ENCODE results near the gene C6orf89. TPM values are rescaled to one million over a fixed set of nuclear protein-coding genes. Genes with fewer than 3 reads are reported as not detected.

C6orf89 gene
- total RNA-seq, 1 experiment from 2014 or later = 11.8 TPM

GRCh38 chr6:36844232-36845170 lies 41.3 kb upstream of the C6orf89 start:
- Histone ChIP-seq H3K27me3 (ENCODE audit: insufficient read depth, low read length) (peaks cover 6% of the 10 kb centered on the region; the same call in 1 of the 2 replicates), H2BK120ac (ENCODE audit: low read depth, low read length, poor library complexity, severe bottlenecking) (no peak overlapping the region), H3K56ac (ENCODE audit: insufficient read length, low read depth, low read length) (no peak overlapping the region), H4K91ac (ENCODE audit: insufficient read length, low read depth, low read length) (no peak overlapping the region), H3K4ac (ENCODE audit: low read depth, low read length) (no peak overlapping the region), H4K5ac (ENCODE audit: insufficient read length, low read depth, low read length) (no peak overlapping the region), H2BK12ac (ENCODE audit: insufficient read length, low read depth, low read length) (no peak overlapping the region), H3K23ac (ENCODE audit: insufficient read length, low read depth, low read length) (no peak overlapping the region), H3K79me2 (ENCODE audit: insufficient read depth, low read length) (no peaks in the 10 kb centered on the region), H4K20me1 (ENCODE audit: control insufficient read depth, insufficient read depth, insufficient read length) (no peaks in the 10 kb centered on the region), H2BK15ac (ENCODE audit: low read depth, low read length) (no peak overlapping the region), H2BK20ac (ENCODE audit: low read depth, low read length, poor library complexity, severe bottlenecking) (no peak overlapping the region), H3K9me3 (ENCODE audit: control insufficient read depth, low read depth, low read length) (no peaks in the 10 kb centered on the region), H3K4me2 (ENCODE audit: insufficient read depth, insufficient read length, low read length) (no peak overlapping the region), H3T11ph (ENCODE audit: low read length) (no peak overlapping the region), H3K23me2 (ENCODE audit: insufficient read length, low read depth, low read length, poor library complexity, severe bottlenecking) (peaks cover 16% of the 10 kb centered on the region), H3K14ac (ENCODE audit: insufficient read depth, low read length) (no peak overlapping the region), H3K79me1 (ENCODE audit: insufficient read depth, low read depth, low read length, poor library complexity, severe bottlenecking) (no peaks in the 10 kb centered on the region), H4K8ac (replicated peaks; ENCODE audit: insufficient read length, low read depth, low read length) (no peak overlapping the region), H3K27ac (ENCODE audit: insufficient read length, low read depth, low read length) (no peak overlapping the region), H2AFZ (ENCODE audit: low read length) (no peak overlapping the region), H3K4me1 (ENCODE audit: insufficient read depth, low read length) (no peaks in the 10 kb centered on the region; the same call in 1 of the 2 replicates), H2AK5ac (ENCODE audit: insufficient read length, low read length) (no peak overlapping the region), H3K18ac (ENCODE audit: insufficient read length, low read depth, low read length) (no peak overlapping the region), H2BK5ac (ENCODE audit: insufficient read length, low read length) (no peak overlapping the region), H3K9ac (ENCODE audit: extremely low read depth, insufficient read length, low read length) (no peak overlapping the region)
- Mint-ChIP-seq H3K27ac (no peak overlapping the region), H3K4me3 (no peak overlapping the region), H3K4me1 (peaks cover 23 to 34% of the 10 kb centered on the region in 2 experiments), H3K9me3 (no peaks in the 10 kb centered on the region), H3K27me3 (ENCODE audit: low read depth) (peaks cover 35% of the 10 kb centered on the region), H3K36me3 (ENCODE audit: insufficient read depth in 1 of 3, low read depth in 3 of 3) (no peaks in the 10 kb centered on the region; a peak in 1 of 7 replicates)
- TF ChIP-seq CTCF (conservative IDR thresholded peaks at IDR 0.05) = no peak
- no CpG with 5 or more reads among the region's 19 CpGs for WGBS (ENCODE audit: extremely low coverage, insufficient read length, low lambda C conversion rate)
- DNase-seq = no peak

Measured in H9 (cell line).